SK-N-MC (cell line): Measurements from ENCODE around the gene IFT80.

Experiments
- EZH2 ChIP-seq: fragments of 200-600 bp; sonication (generic); IDR thresholded peaks from one replicate; pipeline ENCODE4 v1.6.1; 2017; ENCODE audit warnings: antibody characterized with exemption
- FOXP2 ChIP-seq: optimal IDR thresholded peaks from 2 replicates; pipeline ENCODE3; 2011; ENCODE audit warnings: mild to moderate bottlenecking, moderate library complexity; ENCODE audit not compliant: insufficient read depth; ENCODE audit errors: extremely low read length, control extremely low read depth
- POLR2AphosphoS5 ChIP-seq: IDR thresholded peaks from 2 replicates; pipeline ENCODE4 v1.6.1; 2012; ENCODE audit warnings: mild to moderate bottlenecking, low read depth, low read length, borderline replicate concordance

DNA sequence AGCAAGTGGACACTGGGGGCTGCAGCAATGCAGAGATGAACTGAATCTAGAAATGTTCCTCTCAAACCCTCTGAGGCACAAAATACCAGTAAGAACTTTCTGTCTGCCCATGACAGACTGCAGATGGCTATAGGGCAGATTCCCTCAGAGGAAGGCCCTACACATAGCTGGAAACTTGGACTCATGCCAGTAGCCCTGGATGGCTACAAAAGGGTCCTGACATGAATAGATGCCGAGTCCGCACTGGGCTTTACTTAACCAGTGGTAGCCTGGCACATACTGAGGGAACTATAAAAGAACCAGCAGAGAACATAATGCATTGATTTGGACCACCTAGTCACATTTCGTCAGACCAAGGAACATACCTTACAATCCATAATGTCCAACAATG lies 107.1 kb downstream of the IFT80 start:
- no peak for TF ChIP-seq POLR2AphosphoS5
- no peak for TF ChIP-seq EZH2
- no peak for TF ChIP-seq FOXP2
